Measurements from ENCODE around the gene TMEM26.

Gene TMEM26

DNA sequence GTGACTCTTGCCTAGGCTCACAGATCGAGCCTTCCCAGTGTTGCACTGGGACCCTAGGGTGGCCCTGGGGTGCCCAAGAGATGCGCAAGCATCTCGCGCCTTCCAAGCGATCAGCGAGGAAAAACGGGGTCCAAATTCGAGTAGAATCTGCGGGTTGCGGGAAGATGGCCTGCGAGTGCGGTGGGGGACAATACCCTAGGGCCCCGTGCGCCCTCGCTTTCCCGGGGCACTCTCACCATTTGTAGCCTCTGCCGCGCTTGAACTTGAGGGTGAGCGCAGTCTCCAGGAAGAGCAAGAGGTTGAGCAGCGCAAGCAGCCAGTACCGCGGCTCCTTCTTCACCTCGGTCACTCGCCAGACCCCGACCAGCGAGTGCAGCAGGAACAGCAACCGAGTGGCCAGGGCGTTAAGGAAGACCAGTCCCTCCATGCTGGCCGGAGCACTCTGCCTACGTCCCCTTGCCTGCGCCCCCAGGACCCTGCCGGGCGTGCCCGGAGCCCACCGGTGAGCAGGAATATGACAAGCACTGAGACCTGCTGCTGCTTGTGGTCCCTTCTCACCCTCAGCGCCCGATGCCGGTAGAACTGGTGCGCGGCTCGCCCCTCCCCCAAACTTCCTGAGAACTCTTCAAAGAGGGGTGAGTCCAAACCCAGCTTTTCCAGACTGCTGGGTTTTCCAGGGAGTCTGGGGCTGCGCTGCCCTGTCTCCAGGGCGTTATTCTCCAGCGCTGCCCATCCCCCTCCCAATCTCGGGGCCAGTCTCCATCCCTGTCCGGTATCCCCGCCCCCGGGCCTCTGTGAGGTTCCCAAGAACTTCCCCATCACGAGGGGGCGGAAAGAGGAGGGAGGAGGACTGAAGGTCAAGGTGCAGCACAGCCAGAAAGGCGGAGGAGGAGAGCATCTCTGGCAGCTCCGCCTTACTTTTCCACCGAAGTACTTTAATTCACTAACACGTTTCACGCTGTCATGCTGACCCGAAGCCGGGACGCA is at the start of gene TMEM26:
TMEM26 (minus strand) TSS at position 727 of the 987 bp plus-strand sequence; CDS start at position 427, 300 bp downstream.
- no peak for TF ChIP-seq EZH2phosphoT487 (IDR thresholded peaks at IDR 0.05; ENCODE audit: borderline replicate concordance)
- TF ChIP-seq, protein P1, sequence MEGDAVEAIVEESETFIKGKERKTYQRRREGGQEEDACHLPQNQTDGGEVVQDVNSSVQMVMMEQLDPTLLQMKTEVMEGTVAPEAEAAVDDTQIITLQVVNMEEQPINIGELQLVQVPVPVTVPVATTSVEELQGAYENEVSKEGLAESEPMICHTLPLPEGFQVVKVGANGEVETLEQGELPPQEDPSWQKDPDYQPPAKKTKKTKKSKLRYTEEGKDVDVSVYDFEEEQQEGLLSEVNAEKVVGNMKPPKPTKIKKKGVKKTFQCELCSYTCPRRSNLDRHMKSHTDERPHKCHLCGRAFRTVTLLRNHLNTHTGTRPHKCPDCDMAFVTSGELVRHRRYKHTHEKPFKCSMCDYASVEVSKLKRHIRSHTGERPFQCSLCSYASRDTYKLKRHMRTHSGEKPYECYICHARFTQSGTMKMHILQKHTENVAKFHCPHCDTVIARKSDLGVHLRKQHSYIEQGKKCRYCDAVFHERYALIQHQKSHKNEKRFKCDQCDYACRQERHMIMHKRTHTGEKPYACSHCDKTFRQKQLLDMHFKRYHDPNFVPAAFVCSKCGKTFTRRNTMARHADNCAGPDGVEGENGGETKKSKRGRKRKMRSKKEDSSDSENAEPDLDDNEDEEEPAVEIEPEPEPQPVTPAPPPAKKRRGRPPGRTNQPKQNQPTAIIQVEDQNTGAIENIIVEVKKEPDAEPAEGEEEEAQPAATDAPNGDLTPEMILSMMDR (conservative IDR thresholded peaks at IDR 0.05; ENCODE audit: low read length): 0 out of 2 replicates have a peak, but pooled peaks have one; percentile 9
- peaks cover 28% of the 10 kb centered on the region for H3K4me1 ChIP-seq (ENCODE audit: insufficient read depth, low read length, poor library complexity, severe bottlenecking)
- H3K36me3 ChIP-seq (ENCODE audit: insufficient read depth, low read length): no peaks in the 10 kb centered on the region
- H3K4me3 ChIP-seq (ENCODE audit: low read length, poor library complexity, severe bottlenecking): peak within 1 kb of the TSS; percentile 82
- peak within 1 kb of the TSS; percentile 95 for H3K4me2 ChIP-seq (ENCODE audit: low read depth, low read length, poor library complexity, severe bottlenecking)
- H3K9me3 ChIP-seq (ENCODE audit: insufficient read depth, low read depth, low read length): no peaks in the 10 kb centered on the region
- peak within 1 kb of the TSS; percentile 64 for H3K9ac ChIP-seq (ENCODE audit: low read depth, low read length, poor library complexity, severe bottlenecking)
- no peaks in the 10 kb centered on the region for H3F3A ChIP-seq (ENCODE audit: low read depth)
- H3K9me2 ChIP-seq (replicated peaks; ENCODE audit: low read depth, low read length): no peaks in the 10 kb centered on the region
- no peaks in the 10 kb centered on the region for H3K79me2 ChIP-seq (ENCODE audit: insufficient read depth, low read length)
- H2AFZ ChIP-seq (ENCODE audit: low read length): peak within 1 kb of the TSS; percentile 96
- no peaks in the 10 kb centered on the region for H3K27me3 ChIP-seq (ENCODE audit: insufficient read depth, low read length, poor library complexity, severe bottlenecking)
- H4K20me1 ChIP-seq (ENCODE audit: insufficient read depth, low read length, poor library complexity, severe bottlenecking): no peaks in the 10 kb centered on the region

DNA sequence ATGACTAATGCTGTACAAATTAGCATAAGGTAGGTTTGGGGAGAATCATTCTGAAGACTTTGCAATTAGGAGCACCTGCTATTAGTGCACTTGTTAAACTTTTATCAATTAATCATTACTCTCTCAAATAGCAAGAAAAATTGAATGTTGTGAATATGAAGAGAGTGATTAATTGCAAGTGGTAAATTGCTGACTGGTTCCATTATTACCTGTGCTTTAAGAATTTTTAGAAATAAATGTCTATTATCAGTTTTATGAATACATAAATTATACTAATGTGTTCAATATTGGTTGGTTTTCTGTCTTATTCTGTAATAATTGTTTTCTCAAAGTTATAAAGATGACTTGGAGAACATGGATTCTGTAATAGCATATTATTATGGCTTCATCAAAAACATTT is 47.3 kb upstream of the TMEM26 start:
- Histone ChIP-seq H3F3A (ENCODE audit: low read depth) (no peaks in the 10 kb centered on the region), H3K4me3 (ENCODE audit: low read length, poor library complexity, severe bottlenecking) (no peak overlapping the region), H3K9ac (ENCODE audit: low read depth, low read length, poor library complexity, severe bottlenecking) (no peak overlapping the region), H3K36me3 (ENCODE audit: insufficient read depth, low read length) (no peaks in the 10 kb centered on the region), H3K9me2 (replicated peaks; ENCODE audit: low read depth, low read length) (no peaks in the 10 kb centered on the region), H3K4me1 (ENCODE audit: insufficient read depth, low read length, poor library complexity, severe bottlenecking) (no peaks in the 10 kb centered on the region), H3K27me3 (ENCODE audit: insufficient read depth, low read length, poor library complexity, severe bottlenecking) (no peaks in the 10 kb centered on the region), H4K20me1 (ENCODE audit: insufficient read depth, low read length, poor library complexity, severe bottlenecking) (no peaks in the 10 kb centered on the region), H3K79me2 (ENCODE audit: insufficient read depth, low read length) (no peaks in the 10 kb centered on the region), H3K9me3 (ENCODE audit: insufficient read depth, low read depth, low read length) (no peaks in the 10 kb centered on the region), H2AFZ (ENCODE audit: low read length) (no peak overlapping the region), H3K4me2 (ENCODE audit: low read depth, low read length, poor library complexity, severe bottlenecking) (no peak overlapping the region)
- TF ChIP-seq, protein P1 (conservative IDR thresholded peaks at IDR 0.05; ENCODE audit: low read length): no peak
- no peak for TF ChIP-seq EZH2phosphoT487 (IDR thresholded peaks at IDR 0.05; ENCODE audit: borderline replicate concordance)

DNA sequence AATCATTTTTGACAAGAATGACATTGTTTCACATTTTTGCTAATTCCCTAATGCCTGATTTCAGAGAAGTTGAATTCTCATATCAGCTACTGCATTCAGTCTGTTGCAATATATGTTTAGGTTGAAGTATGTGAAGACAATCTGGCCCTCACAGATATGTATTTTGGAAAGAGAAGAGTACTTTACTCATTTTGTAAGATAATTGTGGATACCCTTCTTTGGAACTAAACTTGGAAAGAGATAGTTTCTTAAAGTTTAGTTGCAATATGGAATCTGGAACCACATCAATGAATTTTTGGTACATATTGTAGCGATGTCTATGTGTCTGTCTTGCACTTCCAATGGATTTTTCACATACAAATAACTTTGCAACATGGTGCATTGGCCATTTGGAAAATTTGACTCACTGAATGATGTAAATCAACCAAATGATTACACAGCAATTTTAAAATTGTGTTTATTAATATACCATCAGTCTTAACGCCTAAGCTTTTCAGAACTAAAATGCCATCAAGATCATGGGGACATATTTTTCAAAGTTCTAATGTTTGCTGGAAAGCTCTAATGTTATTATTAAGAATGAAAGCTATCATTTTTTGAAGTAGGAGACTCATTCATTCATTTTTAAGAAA is 39.3 kb upstream of the TMEM26 start:
- Histone ChIP-seq H3K4me2 (ENCODE audit: low read depth, low read length, poor library complexity, severe bottlenecking) (no peak overlapping the region), H3K4me1 (ENCODE audit: insufficient read depth, low read length, poor library complexity, severe bottlenecking) (peaks cover 3% of the 10 kb centered on the region), H3K9me2 (replicated peaks; ENCODE audit: low read depth, low read length) (no peaks in the 10 kb centered on the region), H3K27me3 (ENCODE audit: insufficient read depth, low read length, poor library complexity, severe bottlenecking) (no peaks in the 10 kb centered on the region), H3K9ac (ENCODE audit: low read depth, low read length, poor library complexity, severe bottlenecking) (no peak overlapping the region), H3K4me3 (ENCODE audit: low read length, poor library complexity, severe bottlenecking) (no peak overlapping the region), H3K9me3 (ENCODE audit: insufficient read depth, low read depth, low read length) (no peaks in the 10 kb centered on the region), H4K20me1 (ENCODE audit: insufficient read depth, low read length, poor library complexity, severe bottlenecking) (no peaks in the 10 kb centered on the region), H3F3A (ENCODE audit: low read depth) (no peaks in the 10 kb centered on the region), H3K79me2 (ENCODE audit: insufficient read depth, low read length) (no peaks in the 10 kb centered on the region), H3K36me3 (ENCODE audit: insufficient read depth, low read length) (no peaks in the 10 kb centered on the region), H2AFZ (ENCODE audit: low read length) (no peak overlapping the region)
- TF ChIP-seq, protein P1 (conservative IDR thresholded peaks at IDR 0.05; ENCODE audit: low read length): no peak
- no peak for TF ChIP-seq EZH2phosphoT487 (IDR thresholded peaks at IDR 0.05; ENCODE audit: borderline replicate concordance)
